H1 (cell line): Measurements from ENCODE around the gene AGAP1. TPM values are rescaled to one million over a fixed set of nuclear protein-coding genes. Genes with fewer than 3 reads are reported as not detected.

Experiments used
- CTCF ChIA-PET: fragments of 300-600 bp; sonication (Branson Sonifier 250); formaldehyde crosslinking; loops from one replicate; lab custom pipeline; 2021; ENCODE audit not compliant: partially characterized antibody; lab: Charles Lee
- POLR2A ChIA-PET: fragments of 300-600 bp; sonication (Branson Sonifier 250); formaldehyde crosslinking; loops from one replicate; lab custom pipeline; 2021; ENCODE audit warnings: inconsistent platforms; ENCODE audit not compliant: partially characterized antibody; lab: Charles Lee
- DNase-seq, 2 experiments: peaks; one replicate each; pipeline versions ENCODE4 v3.0.0 to v3.0.0-alpha.2; 2010 to 2022; ENCODE audit warnings: low spot score in 2 of 2, low read depth in 1 of 2, mixed read lengths in 1 of 2
- FAIRE-seq: peaks from 2 replicates; lab custom pipeline; 2011; peaks lifted over from hg19 to GRCh38; lab: Jason Lieb, UNC
- H2AFZ ChIP-seq: 2 replicates; pipeline ENCODE4 v1.8.1; 2012; ENCODE audit warnings: low read length, inconsistent platforms
- H2AK5ac ChIP-seq: 2 replicates; pipeline ENCODE4 v1.6.1; 2013; ENCODE audit warnings: low read depth, low read length
- H2BK120ac ChIP-seq: replicated peaks from 2 replicates; pipeline ENCODE3; 2013; ENCODE audit warnings: low read depth, low read length, inconsistent platforms
- H2BK12ac ChIP-seq: 2 replicates; pipeline ENCODE4 v1.6.1; 2013; ENCODE audit warnings: low read depth, low read length
- H2BK15ac ChIP-seq: 2 replicates; pipeline ENCODE4 v1.6.1; 2013; ENCODE audit warnings: low read length
- H2BK20ac ChIP-seq: 2 replicates; pipeline ENCODE4 v1.6.1; 2013; ENCODE audit warnings: low read length
- H2BK5ac ChIP-seq: 2 replicates; pipeline ENCODE4 v1.6.1; 2013; ENCODE audit warnings: low read depth, low read length
- H3K14ac ChIP-seq: 2 replicates; pipeline ENCODE4 v1.6.1; 2013; ENCODE audit warnings: inconsistent platforms; ENCODE audit not compliant: insufficient read length
- H3K18ac ChIP-seq: 2 replicates; pipeline ENCODE4 v1.6.1; 2013; ENCODE audit warnings: low read length; ENCODE audit errors: extremely low read depth
- H3K23ac ChIP-seq: 2 replicates; pipeline ENCODE4 v1.6.1; 2013; ENCODE audit warnings: inconsistent platforms; ENCODE audit not compliant: insufficient read length
- H3K23me2 ChIP-seq: 2 replicates; pipeline ENCODE4 v1.6.1; 2013; ENCODE audit warnings: low read depth, low read length
- H3K27ac ChIP-seq: 2 replicates; pipeline ENCODE4 v1.6.1; 2011; ENCODE audit warnings: low read depth, low read length, inconsistent platforms
- H3K27me3 ChIP-seq, 4 experiments: replicated peaks in 1 of 4; 1 replicate in 1 of 4; 2 replicates in 3 of 4; pipeline versions ENCODE4 v1.6.1 to v1.8.1; 2011 to 2013; ENCODE audit warnings: low read length in 3 of 4, mild to moderate bottlenecking in 3 of 4, inconsistent platforms in 2 of 4, mixed read lengths in 2 of 4, moderate library complexity in 1 of 4; ENCODE audit not compliant: control insufficient read depth in 3 of 4, insufficient read depth in 3 of 4; ENCODE audit errors: extremely low read depth in 1 of 4
- H3K36me3 ChIP-seq, 4 experiments: 2 replicates each; pipeline versions ENCODE4 v1.6.1 to v1.8.1; 2011 to 2013; ENCODE audit warnings: mild to moderate bottlenecking in 4 of 4, low read length in 3 of 4, moderate library complexity in 2 of 4, control low read depth in 1 of 4, inconsistent platforms in 1 of 4; ENCODE audit not compliant: insufficient read depth in 4 of 4, control insufficient read depth in 2 of 4
- H3K4ac ChIP-seq: replicated peaks from 2 replicates; pipeline ENCODE3; 2013; ENCODE audit warnings: low read length, low read depth, mixed read lengths, inconsistent platforms; ENCODE audit not compliant: insufficient read length
- H3K4me1 ChIP-seq, 4 experiments: replicated peaks in 1 of 4; 1 replicate in 1 of 4; 2 replicates in 3 of 4; pipeline versions ENCODE4 v1.6.1 to v1.8.1; 2011 to 2013; ENCODE audit warnings: low read length in 3 of 4, inconsistent platforms in 2 of 4, mixed read lengths in 1 of 4; ENCODE audit not compliant: insufficient read depth in 4 of 4, control insufficient read depth in 3 of 4
- H3K4me2 ChIP-seq, 2 experiments: 2 replicates each; pipeline versions ENCODE4 v1.6.1 to v1.8.1; 2011 to 2013; ENCODE audit warnings: low read depth in 2 of 2, low read length in 2 of 2, control low read depth in 1 of 2, inconsistent platforms in 1 of 2, mild to moderate bottlenecking in 1 of 2; ENCODE audit not compliant: insufficient read depth in 1 of 2
- H3K4me3 ChIP-seq, 4 experiments: fragments of 200-600, 300-600 bp in 1 of 4; sonication (generic), shearing (Covaris generic), sonication (Bioruptor Twin) in 1 of 4; 2 replicates each; pipeline versions ENCODE4 v1.5.1 to v1.8.1; 2011 to 2016; ENCODE audit warnings: low read length in 4 of 4, low read depth in 3 of 4, control low read depth in 2 of 4, inconsistent platforms in 2 of 4, mild to moderate bottlenecking in 2 of 4, mixed read lengths in 1 of 4, moderate library complexity in 1 of 4; ENCODE audit not compliant: insufficient read depth in 2 of 4; ENCODE audit errors: extremely low read depth in 1 of 4
- H3K56ac ChIP-seq: replicated peaks from 2 replicates; pipeline ENCODE3; 2013; ENCODE audit warnings: low read depth, mild to moderate bottlenecking, mixed read lengths, low read length, inconsistent platforms; ENCODE audit not compliant: insufficient read length
- H3K79me1 ChIP-seq: 2 replicates; pipeline ENCODE4 v1.6.1; 2013; ENCODE audit warnings: low read depth, low read length, control low read depth
- H3K79me2 ChIP-seq, 2 experiments: 2 replicates each; pipeline versions ENCODE4 v1.6.1 to v1.8.1; 2012 to 2013; ENCODE audit warnings: low read length in 2 of 2, mild to moderate bottlenecking in 2 of 2, inconsistent platforms in 1 of 2; ENCODE audit not compliant: insufficient read depth in 2 of 2, control insufficient read depth in 1 of 2
- H3K9ac ChIP-seq, 4 experiments: replicated peaks in 1 of 4; 1 replicate in 1 of 4; 2 replicates in 3 of 4; pipeline versions ENCODE4 v1.6.1 to v1.8.1; 2011 to 2013; ENCODE audit warnings: low read depth in 3 of 4, low read length in 3 of 4, control low read depth in 2 of 4, mild to moderate bottlenecking in 2 of 4, moderate library complexity in 2 of 4, inconsistent platforms in 1 of 4; ENCODE audit errors: extremely low read depth in 1 of 4
- H3K9me3 ChIP-seq, 2 experiments: 2 replicates each; pipeline versions ENCODE4 v1.6.1 to v1.8.1; 2012 to 2013; ENCODE audit warnings: mild to moderate bottlenecking in 2 of 2, moderate library complexity in 2 of 2, control low read depth in 1 of 2, inconsistent platforms in 1 of 2, low read depth in 1 of 2, low read length in 1 of 2, mixed read lengths in 1 of 2; ENCODE audit not compliant: insufficient read depth in 2 of 2
- H4K20me1 ChIP-seq, 2 experiments: replicated peaks in 1 of 2; 2 replicates each; pipeline versions ENCODE3 to v1.8.1; 2011 to 2013; ENCODE audit warnings: inconsistent platforms in 2 of 2, low read length in 2 of 2, mild to moderate bottlenecking in 1 of 2; ENCODE audit not compliant: insufficient read depth in 2 of 2, control insufficient read depth in 1 of 2
- H4K5ac ChIP-seq: 2 replicates; pipeline ENCODE4 v1.6.1; 2013; ENCODE audit warnings: low read length, low read depth, mixed read lengths, inconsistent platforms; ENCODE audit not compliant: insufficient read length
- H4K8ac ChIP-seq: 2 replicates; pipeline ENCODE4 v1.8.0; 2013; ENCODE audit warnings: mild to moderate bottlenecking, moderate library complexity, low read length, inconsistent platforms; ENCODE audit not compliant: insufficient read depth; ENCODE audit errors: extremely low read depth
- H4K91ac ChIP-seq: replicated peaks from 2 replicates; pipeline ENCODE3; 2013; ENCODE audit warnings: low read length, mixed read lengths, inconsistent platforms; ENCODE audit not compliant: insufficient read length
- CBX8 ChIP-seq: fragments of 300-800, 300-1000 bp; sonication (generic); IDR thresholded peaks from 2 replicates; pipeline ENCODE4 v1.7.1; 2016; ENCODE audit warnings: low read depth, low read length, borderline replicate concordance
- CEBPB ChIP-seq: IDR thresholded peaks from 2 replicates; pipeline ENCODE4 v1.6.1; 2012; ENCODE audit warnings: low read depth, low read length
- CHD2 ChIP-seq: IDR thresholded peaks from 2 replicates; pipeline ENCODE4 v1.6.1; 2012; ENCODE audit warnings: low read length, improper control_type of control experiment
- CREB1 ChIP-seq: IDR thresholded peaks from 2 replicates; pipeline ENCODE4 v1.6.1; 2012; ENCODE audit warnings: inconsistent platforms
- EZH2 ChIP-seq: fragments of 200-600 bp; sonication (generic); IDR thresholded peaks from 2 replicates; pipeline ENCODE4 v1.7.1; 2012; ENCODE audit warnings: low read depth, mild to moderate bottlenecking, moderate library complexity, low read length, inconsistent platforms; ENCODE audit not compliant: severe bottlenecking
- HDAC2 ChIP-seq, 2 experiments: fragments of 300-600 bp in 1 of 2; sonication (generic) in 1 of 2; IDR thresholded peaks; 2 replicates each; pipeline ENCODE4 v1.6.1; 2011 to 2012; ENCODE audit warnings: low read depth in 2 of 2, low read length in 2 of 2, mild to moderate bottlenecking in 2 of 2, moderate library complexity in 2 of 2, borderline replicate concordance in 1 of 2, inconsistent platforms in 1 of 2
- JUN ChIP-seq: IDR thresholded peaks from 2 replicates; pipeline ENCODE4 v1.6.1; 2011; ENCODE audit warnings: low read depth, mild to moderate bottlenecking, improper control_type of control experiment, low read length
- KDM5A ChIP-seq: fragments of 200-600 bp; IDR thresholded peaks from 2 replicates; pipeline ENCODE4 v1.7.1; 2012; ENCODE audit warnings: mild to moderate bottlenecking, low read length, inconsistent platforms, mixed read lengths
- SP2 ChIP-seq: IDR thresholded peaks from 2 replicates; pipeline ENCODE4 v1.6.1; 2012; ENCODE audit warnings: mild to moderate bottlenecking, low read length, inconsistent platforms
- SUZ12 ChIP-seq: fragments of 200-600 bp; sonication (generic); IDR thresholded peaks from 2 replicates; pipeline ENCODE4 v1.6.1; 2012; ENCODE audit warnings: mild to moderate bottlenecking, inconsistent platforms, low read length, moderate library complexity, mixed read lengths
- TAF7 ChIP-seq: optimal IDR thresholded peaks from 2 replicates; pipeline ENCODE3; 2011; ENCODE audit warnings: low read depth, mild to moderate bottlenecking, inconsistent platforms, low read length, moderate library complexity, borderline replicate concordance
- YY1 ChIP-seq: IDR thresholded peaks from 2 replicates; pipeline ENCODE4 v1.6.1; 2011; ENCODE audit warnings: low read depth, mild to moderate bottlenecking, low read length
- WGBS, 2 experiments: shearing (Covaris generic) in 1 of 2; methylation state at CpG; one replicate each; pipeline versions ENCODE4 v1.1.6 to v1.1.7; 2013 to 2015; ENCODE audit warnings: low lambda C conversion rate in 2 of 2, mixed read lengths in 2 of 2, inconsistent platforms in 1 of 2, low coverage in 1 of 2, missing lambda C conversion rate in 1 of 2; ENCODE audit not compliant: insufficient replicate concordance in 2 of 2, insufficient coverage in 1 of 2, insufficient read length in 1 of 2; ENCODE audit errors: extremely low coverage in 1 of 2, missing lambda C conversion rate in 1 of 2; 5-methylcytosine and 5-hydroxymethylcytosine counted together
- polyA plus RNA-seq, 7 experiments: library from polyadenylated mRNA; depleted of rRNA in 3 of 7; stranded (reverse) in 5 of 7; unstranded in 2 of 7; fragments of >200 nt in 5 of 7; fragments of 200-250 nt in 2 of 7; gene quantifications; 1 replicate in 5 of 7; 2 replicates in 1 of 7; 4 replicates in 1 of 7; pipeline versions ENCODE4 v1.2.1 to v1.2.3, GENCODE V29; 2011 to 2013; ENCODE audit warnings: missing spikeins in 2 of 7, mixed read lengths in 2 of 7
- total RNA-seq: library from RNA; stranded (reverse); fragmentation: NEBNext Ultra II Directional; extraction: Animal tissue kit (Norgen Biotek cat#: 25700); gene quantifications from 2 replicates; pipeline ENCODE4 v1.2.1, GENCODE V29; 2021
- TF ChIP-seq, protein P1 (sequence below): IDR thresholded peaks from 2 replicates; pipeline ENCODE4 v1.6.1; 2012; ENCODE audit warnings: inconsistent platforms

AGAP1 gene
- total and polyA plus RNA-seq, 2 of the 8 experiments (the other 6 are each of a cell fraction or from before 2014, with no cell fraction given): 18.1 to 39.4 TPM

DNA sequence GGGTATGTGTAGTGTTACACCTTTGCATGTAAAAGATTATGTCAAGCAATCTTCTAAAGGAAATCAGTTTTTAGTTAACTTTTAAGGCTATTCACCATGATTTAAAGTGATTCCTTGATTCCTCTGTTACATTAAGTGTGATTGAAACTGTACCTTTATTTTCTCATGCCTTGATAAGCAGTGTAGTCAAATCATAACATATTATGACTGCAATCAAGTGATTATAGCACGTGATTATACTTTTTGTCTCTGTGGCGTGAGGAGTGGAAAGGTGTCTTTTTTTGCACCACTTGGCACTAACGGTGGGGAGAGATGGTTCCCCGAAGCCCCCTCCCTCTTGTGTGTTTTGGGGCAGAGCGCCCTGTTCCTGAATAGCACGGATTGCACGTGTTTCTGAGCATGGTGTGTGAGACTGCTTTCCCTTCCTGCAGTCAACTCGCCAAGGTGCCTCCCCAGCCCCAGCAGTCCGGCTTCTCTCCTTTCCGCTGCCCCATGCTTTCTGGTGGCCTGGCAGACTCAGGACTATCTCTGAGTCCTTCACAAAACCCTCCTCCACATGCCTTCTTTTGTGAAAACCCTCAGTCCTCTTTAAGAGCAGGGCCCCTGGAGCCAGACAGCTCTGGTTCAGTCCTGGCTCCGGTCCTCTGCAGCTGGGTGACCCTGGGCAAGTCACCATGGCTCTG, 68.4 kb downstream of the AGAP1 start:
- H3K9ac ChIP-seq: no peak overlapping the region
- H4K91ac ChIP-seq: no peak overlapping the region
- peaks cover 0 to 7% (median under 1%) of the 10 kb centered on the region in 4 experiments; a peak in 4 of 7 replicates for H3K4me1 ChIP-seq
- H3K79me1 ChIP-seq: peaks cover 25% of the 10 kb centered on the region
- H3K14ac ChIP-seq: no peak overlapping the region
- TF ChIP-seq CHD2 (no peak), CEBPB (no peak), SP2 (no peak), KDM5A (no peak), CBX8 (no peak), EZH2 (no peak), TAF7 (no peak), YY1 (no peak), CREB1 (no peak), HDAC2 (IDR thresholded peaks at IDR 0.05; ENCODE audit: borderline replicate concordance in 1 of 2, low read depth in 2 of 2, low read length in 2 of 2) (no peak), SUZ12 (no peak), JUN (no peak)
- TF ChIP-seq, protein P1, sequence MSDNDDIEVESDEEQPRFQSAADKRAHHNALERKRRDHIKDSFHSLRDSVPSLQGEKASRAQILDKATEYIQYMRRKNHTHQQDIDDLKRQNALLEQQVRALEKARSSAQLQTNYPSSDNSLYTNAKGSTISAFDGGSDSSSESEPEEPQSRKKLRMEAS: no peak
- H2AFZ ChIP-seq: no peak overlapping the region
- no peaks in the 10 kb centered on the region for H3K23me2 ChIP-seq
- H3K4ac ChIP-seq: no peak overlapping the region
- H2BK15ac ChIP-seq: no peak overlapping the region
- CTCF ChIA-PET: interaction anchor here (0.6 to 4.6 kb wide), 3 partner anchors 10 to 33 kb away, joined by 4 to 28 read pairs (median 6); no protein-coding TSS in a partner anchor
- no peak overlapping the region for H3K27ac ChIP-seq
- H2BK120ac ChIP-seq: no peak overlapping the region
- no peak overlapping the region for H2BK20ac ChIP-seq
- H2BK5ac ChIP-seq: no peak overlapping the region
- peak overlapping the region; percentile 28; the same call in 1 of the 2 replicates for H4K8ac ChIP-seq
- POLR2A ChIA-PET: interaction anchor here (0.6 kb wide), 1 partner anchor 148 kb away, joined by 3 read pairs; no protein-coding TSS in a partner anchor
- no peak overlapping the region for H3K23ac ChIP-seq
- H3K27me3 ChIP-seq: no peaks in the 10 kb centered on the region
- H3K56ac ChIP-seq: no peak overlapping the region
- no peak overlapping the region for H2BK12ac ChIP-seq
- no peak overlapping the region for H3K4me2 ChIP-seq
- DNase-seq: no peak
- no peak for FAIRE-seq
- no peak overlapping the region for H4K5ac ChIP-seq
- H3K9me3 ChIP-seq: no peaks in the 10 kb centered on the region
- peaks cover 0 to 91% of the 10 kb centered on the region in 2 experiments for H3K79me2 ChIP-seq
- peaks cover 8 to 16% of the 10 kb centered on the region in 2 experiments for H4K20me1 ChIP-seq
- 92% methylated on average over 11 of the region's 11 CpGs; no CpG with 5 or more reads in 1 of the 2 experiments for WGBS, 2 experiments
- no peak overlapping the region for H3K18ac ChIP-seq
- no peaks in the 10 kb centered on the region for H3K36me3 ChIP-seq
- H3K4me3 ChIP-seq: no peak overlapping the region
- no peak overlapping the region for H2AK5ac ChIP-seq
